Fibroblast of lung (primary cell): ENCODE measurements around the gene HOXB1.

ENCODE experiments used
- CTCF ChIP-seq, 2 donors: IDR thresholded peaks in 1 of 2; conservative IDR thresholded peaks in 1 of 2; 1 replicate in 1 of 2; 2 replicates in 1 of 2; pipeline ENCODE4 v1.5.1; 2011 to 2012; ENCODE audit warnings: low read length in 2 of 2, control low read depth in 1 of 2, inconsistent platforms in 1 of 2, low read depth in 1 of 2, mild to moderate bottlenecking in 1 of 2
- EZH2 ChIP-seq: IDR thresholded peaks from 2 replicates; pipeline ENCODE4 v1.5.1; 2012; ENCODE audit warnings: low read length, control low read depth, mild to moderate bottlenecking; ENCODE audit errors: missing control alignments

GRCh38 chr17:48540213-48540612 is 9.4 kb upstream of the HOXB1 start:
- no peak for TF ChIP-seq CTCF (conservative IDR thresholded peaks at IDR 0.05 in 1 of 2, IDR thresholded peaks at IDR 0.05 in 1 of 2; ENCODE audit: low read depth in 1 of 2, low read length in 2 of 2)
- no peak for TF ChIP-seq EZH2
